Neural cell (in vitro differentiated cells): Measurements from ENCODE around the gene SS18. TPM values are rescaled to one million over a fixed set of nuclear protein-coding genes. Genes with fewer than 3 reads are reported as not detected.

Experiments used
- H2AFZ ChIP-seq: fragments of 200-600, 300-800 bp; sonication (generic), shearing (Covaris generic); 2 replicates; pipeline ENCODE4 v1.6.0; 2014; ENCODE audit warnings: low read depth, mild to moderate bottlenecking, antibody characterized with exemption, low read length, moderate library complexity
- H3F3A ChIP-seq: fragments of 200-600 bp; shearing (Covaris generic); 2 replicates; pipeline ENCODE4 v1.6.1; 2016; ENCODE audit warnings: mild to moderate bottlenecking, moderate library complexity, mixed read lengths, antibody characterized with exemption, low read length; ENCODE audit not compliant: insufficient read depth, poor library complexity, severe bottlenecking
- H3K27ac ChIP-seq: fragments of 200-600, 300-800 bp; sonication (generic), shearing (Covaris generic); 2 replicates; pipeline ENCODE4 v1.5.1; 2014; ENCODE audit warnings: mild to moderate bottlenecking, low read length, moderate library complexity
- H3K27me3 ChIP-seq: fragments of 300-800, 200-600 bp; sonication (generic), shearing (Covaris generic); 2 replicates; pipeline ENCODE4 v1.6.0; 2014; ENCODE audit warnings: mild to moderate bottlenecking, low read depth, low read length, moderate library complexity; ENCODE audit not compliant: insufficient read depth
- H3K36me3 ChIP-seq: fragments of 300-800, 200-600 bp; sonication (generic), shearing (Covaris generic); 2 replicates; pipeline ENCODE4 v1.5.1; 2014; ENCODE audit warnings: mild to moderate bottlenecking, antibody characterized with exemption, low read length, moderate library complexity; ENCODE audit not compliant: insufficient read depth
- H3K4me2 ChIP-seq: fragments of 300-800, 200-600 bp; sonication (generic), shearing (Covaris generic); 2 replicates; pipeline ENCODE4 v1.6.0; 2014; ENCODE audit warnings: mild to moderate bottlenecking, low read length
- H3K4me3 ChIP-seq: fragments of 300-800, 200-600 bp; sonication (generic), shearing (Covaris generic); 2 replicates; pipeline ENCODE4 v1.5.1; 2014; ENCODE audit warnings: mild to moderate bottlenecking, low read length, moderate library complexity
- H3K79me2 ChIP-seq: fragments of 200-600 bp; shearing (Covaris generic); replicated peaks from 2 replicates; pipeline ENCODE4 v1.6.0; 2014; ENCODE audit warnings: mild to moderate bottlenecking, low read length, moderate library complexity; ENCODE audit not compliant: insufficient read depth
- H3K9ac ChIP-seq: fragments of 300-800, 200-600 bp; sonication (generic), shearing (Covaris generic); 2 replicates; pipeline ENCODE4 v1.6.1; 2016; ENCODE audit warnings: mild to moderate bottlenecking, low read length, mixed read lengths
- H3K9me2 ChIP-seq: fragments of 200-600 bp; shearing (Covaris generic); 2 replicates; pipeline ENCODE4 v1.6.1; 2016; ENCODE audit warnings: mild to moderate bottlenecking, low read length, mixed read lengths; ENCODE audit not compliant: insufficient read depth
- H3K9me3 ChIP-seq: fragments of 200-600, 300-800 bp; sonication (generic), shearing (Covaris generic); 2 replicates; pipeline ENCODE4 v1.6.1; 2016; ENCODE audit warnings: mild to moderate bottlenecking, mixed run types, low read length, moderate library complexity, mixed read lengths
- H4K20me1 ChIP-seq: fragments of 200-600 bp; shearing (Covaris generic); 2 replicates; pipeline ENCODE4 v1.6.1; 2016; ENCODE audit warnings: mild to moderate bottlenecking, mixed run types; ENCODE audit not compliant: insufficient read depth
- CTCF ChIP-seq: fragments of 450-650 bp; IDR thresholded peaks from 2 replicates; pipeline ENCODE4 v1.5.1; 2014; ENCODE audit warnings: antibody characterized with exemption, mild to moderate bottlenecking, moderate library complexity; ENCODE audit not compliant: poor library complexity, severe bottlenecking
- EP300 ChIP-seq: fragments of 450-650 bp; conservative IDR thresholded peaks from 2 replicates; pipeline ENCODE4 v1.6.1; 2014; ENCODE audit warnings: antibody characterized with exemption, mild to moderate bottlenecking, moderate library complexity; ENCODE audit not compliant: poor library complexity, severe bottlenecking
- EZH2 ChIP-seq: fragments of 200-600, 300-800 bp; shearing (Covaris generic), sonication (generic); IDR thresholded peaks from 2 replicates; pipeline ENCODE4 v1.6.1; 2014; ENCODE audit warnings: antibody characterized with exemption, low read length, borderline replicate concordance, mild to moderate bottlenecking; ENCODE audit not compliant: insufficient read depth, poor library complexity, severe bottlenecking
- MXI1 ChIP-seq: fragments of 450-650 bp; conservative IDR thresholded peaks from 2 replicates; pipeline ENCODE4 v1.6.1; 2014; ENCODE audit warnings: antibody characterized with exemption, mild to moderate bottlenecking; ENCODE audit not compliant: poor library complexity, severe bottlenecking
- POLR2AphosphoS5 ChIP-seq: IDR thresholded peaks from 2 replicates; pipeline ENCODE4 v1.6.1; 2012
- RAD21 ChIP-seq: fragments of 450-650 bp; conservative IDR thresholded peaks from 2 replicates; pipeline ENCODE4 v1.6.1; 2014; ENCODE audit warnings: antibody characterized with exemption, mild to moderate bottlenecking, moderate library complexity
- REST ChIP-seq: IDR thresholded peaks from 2 replicates; pipeline ENCODE4 v1.6.1; 2012; ENCODE audit warnings: borderline replicate concordance
- SMC3 ChIP-seq: fragments of 450-650 bp; conservative IDR thresholded peaks from 2 replicates; pipeline ENCODE4 v1.6.1; 2014; ENCODE audit warnings: antibody characterized with exemption, mild to moderate bottlenecking, moderate library complexity; ENCODE audit not compliant: poor library complexity
- TAF1 ChIP-seq: IDR thresholded peaks from 2 replicates; pipeline ENCODE4 v1.6.1; 2012; ENCODE audit warnings: low read depth
- polyA plus RNA-seq: library from polyadenylated mRNA; depleted of rRNA; stranded (reverse); fragments of >200 nt; gene quantifications from 2 replicates; pipeline ENCODE4 v1.2.3, GENCODE V29; 2014

The SS18 gene
- polyA plus RNA-seq, 1 donor from 2014 or later = 62.0 TPM

GRCh38 chr18:25992566-25992965, 97.8 kb downstream of the SS18 start:
- Histone ChIP-seq H3K27ac (no peak overlapping the region), H3K9me2 (no peaks in the 10 kb centered on the region), H3K9ac (no peak overlapping the region), H3K9me3 (peaks cover 5% of the 10 kb centered on the region), H3K79me2 (no peaks in the 10 kb centered on the region), H3K4me3 (no peak overlapping the region), H3K4me2 (no peak overlapping the region), H3K36me3 (no peaks in the 10 kb centered on the region), H3K27me3 (no peaks in the 10 kb centered on the region), H2AFZ (no peak overlapping the region), H3F3A (no peaks in the 10 kb centered on the region), H4K20me1 (no peaks in the 10 kb centered on the region)
- TF ChIP-seq CTCF = no peak
- no peak for TF ChIP-seq EP300
- no peak for TF ChIP-seq REST
- no peak for TF ChIP-seq RAD21
- no peak for TF ChIP-seq MXI1
- no peak for TF ChIP-seq SMC3
- no peak for TF ChIP-seq EZH2
- TF ChIP-seq TAF1 = no peak
- TF ChIP-seq POLR2AphosphoS5 = no peak

- TF ChIP-seq MXI1 = no peak
- TF ChIP-seq TAF1 = no peak
- TF ChIP-seq SMC3 = no peak
- TF ChIP-seq REST = no peak
- no peak for TF ChIP-seq CTCF
- TF ChIP-seq EZH2 = no peak
- TF ChIP-seq EP300 = no peak
- no peak for TF ChIP-seq POLR2AphosphoS5
- no peak for TF ChIP-seq RAD21
- H3K9ac ChIP-seq = no peak overlapping the region
- no peaks in the 10 kb centered on the region for H4K20me1 ChIP-seq
- no peak overlapping the region for H3K4me3 ChIP-seq
- H3K27ac ChIP-seq = no peak overlapping the region
- H3K4me2 ChIP-seq = no peak overlapping the region
- no peaks in the 10 kb centered on the region for H3K9me2 ChIP-seq
- no peaks in the 10 kb centered on the region for H3K36me3 ChIP-seq
- H2AFZ ChIP-seq = no peak overlapping the region
- no peaks in the 10 kb centered on the region for H3K79me2 ChIP-seq
- peaks cover 5% of the 10 kb centered on the region for H3K9me3 ChIP-seq
- no peaks in the 10 kb centered on the region for H3K27me3 ChIP-seq
- H3F3A ChIP-seq = no peaks in the 10 kb centered on the region
Measured at GRCh38 chr18:25990473-25990872, 99.9 kb downstream of the SS18 start.
